ENCODE results near the gene DOP1B. TPM values are rescaled to one million over a fixed set of nuclear protein-coding genes. Genes with fewer than 3 reads are reported as not detected.
A peak's percentile ranks its signal among the peaks of the same experiment; 100 is the strongest.
"Not testable (repeated sequence)": the region's sequence is repeated elsewhere in the genome, so short reads cannot be mapped to it uniquely, and the experiment has no call there.

DOP1B gene
- total RNA-seq, 1 experiment from 2014 or later = 31.0 TPM

- TF ChIP-seq, protein P1, sequence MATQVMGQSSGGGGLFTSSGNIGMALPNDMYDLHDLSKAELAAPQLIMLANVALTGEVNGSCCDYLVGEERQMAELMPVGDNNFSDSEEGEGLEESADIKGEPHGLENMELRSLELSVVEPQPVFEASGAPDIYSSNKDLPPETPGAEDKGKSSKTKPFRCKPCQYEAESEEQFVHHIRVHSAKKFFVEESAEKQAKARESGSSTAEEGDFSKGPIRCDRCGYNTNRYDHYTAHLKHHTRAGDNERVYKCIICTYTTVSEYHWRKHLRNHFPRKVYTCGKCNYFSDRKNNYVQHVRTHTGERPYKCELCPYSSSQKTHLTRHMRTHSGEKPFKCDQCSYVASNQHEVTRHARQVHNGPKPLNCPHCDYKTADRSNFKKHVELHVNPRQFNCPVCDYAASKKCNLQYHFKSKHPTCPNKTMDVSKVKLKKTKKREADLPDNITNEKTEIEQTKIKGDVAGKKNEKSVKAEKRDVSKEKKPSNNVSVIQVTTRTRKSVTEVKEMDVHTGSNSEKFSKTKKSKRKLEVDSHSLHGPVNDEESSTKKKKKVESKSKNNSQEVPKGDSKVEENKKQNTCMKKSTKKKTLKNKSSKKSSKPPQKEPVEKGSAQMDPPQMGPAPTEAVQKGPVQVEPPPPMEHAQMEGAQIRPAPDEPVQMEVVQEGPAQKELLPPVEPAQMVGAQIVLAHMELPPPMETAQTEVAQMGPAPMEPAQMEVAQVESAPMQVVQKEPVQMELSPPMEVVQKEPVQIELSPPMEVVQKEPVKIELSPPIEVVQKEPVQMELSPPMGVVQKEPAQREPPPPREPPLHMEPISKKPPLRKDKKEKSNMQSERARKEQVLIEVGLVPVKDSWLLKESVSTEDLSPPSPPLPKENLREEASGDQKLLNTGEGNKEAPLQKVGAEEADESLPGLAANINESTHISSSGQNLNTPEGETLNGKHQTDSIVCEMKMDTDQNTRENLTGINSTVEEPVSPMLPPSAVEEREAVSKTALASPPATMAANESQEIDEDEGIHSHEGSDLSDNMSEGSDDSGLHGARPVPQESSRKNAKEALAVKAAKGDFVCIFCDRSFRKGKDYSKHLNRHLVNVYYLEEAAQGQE (IDR thresholded peaks at IDR 0.05; ENCODE audit: insufficient read depth in 1 of 2, low read depth in 2 of 2, low read length in 1 of 2) = no peak
- CTCF ChIA-PET = no interaction called here
- Histone ChIP-seq H3K27ac (ENCODE audit: low read length) (peak overlapping the region; percentile 17; the same call in 1 of the 2 replicates), H3K4me3 (ENCODE audit: low read depth in 2 of 2, low read length in 2 of 2) (no peak overlapping the region), H3K9me3 (ENCODE audit: control insufficient read depth, insufficient read depth, low read depth, low read length) (no peaks in the 10 kb centered on the region), H3K27me3 (ENCODE audit: control insufficient read depth, insufficient read depth, low read length) (no peaks in the 10 kb centered on the region), H3K4me1 (ENCODE audit: control insufficient read depth, insufficient read depth, low read length) (peaks cover 23% of the 10 kb centered on the region), H3K36me3 (ENCODE audit: control insufficient read depth, insufficient read depth, low read length) (no peaks in the 10 kb centered on the region)
- BruUV-seq (replicated peaks) = no TSS peak
- in situ Hi-C loops (cut with HindIII; ENCODE audit: low pct_unique_long_range_greater_than_20kb, low sequenced_read_pairs) = no loop called here
- POLR2A ChIA-PET = no interaction called here
- no peak for DNase-seq (ENCODE audit: low read depth, low spot score)
- intact Hi-C loops (cut with micrococcal nuclease; ENCODE audit: unreplicated experiment) = no loop called here
- no peak for ATAC-seq
Observed at GRCh38 chr21:36199021-36199420, 42.4 kb downstream of the DOP1B start.

- POLR2A ChIA-PET; CTCF ChIA-PET; H3K4me3 ChIP-seq (ENCODE audit: low read depth in 2 of 2, low read length in 2 of 2); ATAC-seq; H3K27me3 ChIP-seq (ENCODE audit: control insufficient read depth, insufficient read depth, low read length); H3K9me3 ChIP-seq (ENCODE audit: control insufficient read depth, insufficient read depth, low read depth, low read length); DNase-seq (ENCODE audit: low read depth, low spot score); H3K36me3 ChIP-seq (ENCODE audit: control insufficient read depth, insufficient read depth, low read length); in situ Hi-C loops (cut with HindIII; ENCODE audit: low pct_unique_long_range_greater_than_20kb, low sequenced_read_pairs); H3K27ac ChIP-seq (ENCODE audit: low read length); BruUV-seq (replicated peaks); intact Hi-C loops (cut with micrococcal nuclease; ENCODE audit: unreplicated experiment): not testable (repeated sequence)
- peaks cover 23% of the 10 kb centered on the region for H3K4me1 ChIP-seq (ENCODE audit: control insufficient read depth, insufficient read depth, low read length)
Observed at GRCh38 chr21:36199575-36199974, 43.0 kb downstream of the DOP1B start.

- Histone ChIP-seq H3K4me1 (ENCODE audit: control insufficient read depth, insufficient read depth, low read length) (peaks cover 23% of the 10 kb centered on the region), H3K27ac (ENCODE audit: low read length) (no peak overlapping the region), H3K9me3 (ENCODE audit: control insufficient read depth, insufficient read depth, low read depth, low read length) (no peaks in the 10 kb centered on the region), H3K36me3 (ENCODE audit: control insufficient read depth, insufficient read depth, low read length) (no peaks in the 10 kb centered on the region), H3K4me3 (ENCODE audit: low read depth in 2 of 2, low read length in 2 of 2) (no peak overlapping the region), H3K27me3 (ENCODE audit: control insufficient read depth, insufficient read depth, low read length) (no peaks in the 10 kb centered on the region)
- TF ChIP-seq, protein P1 (IDR thresholded peaks at IDR 0.05; ENCODE audit: insufficient read depth in 1 of 2, low read depth in 2 of 2, low read length in 1 of 2) = no peak
- TF ChIP-seq, protein P2, sequence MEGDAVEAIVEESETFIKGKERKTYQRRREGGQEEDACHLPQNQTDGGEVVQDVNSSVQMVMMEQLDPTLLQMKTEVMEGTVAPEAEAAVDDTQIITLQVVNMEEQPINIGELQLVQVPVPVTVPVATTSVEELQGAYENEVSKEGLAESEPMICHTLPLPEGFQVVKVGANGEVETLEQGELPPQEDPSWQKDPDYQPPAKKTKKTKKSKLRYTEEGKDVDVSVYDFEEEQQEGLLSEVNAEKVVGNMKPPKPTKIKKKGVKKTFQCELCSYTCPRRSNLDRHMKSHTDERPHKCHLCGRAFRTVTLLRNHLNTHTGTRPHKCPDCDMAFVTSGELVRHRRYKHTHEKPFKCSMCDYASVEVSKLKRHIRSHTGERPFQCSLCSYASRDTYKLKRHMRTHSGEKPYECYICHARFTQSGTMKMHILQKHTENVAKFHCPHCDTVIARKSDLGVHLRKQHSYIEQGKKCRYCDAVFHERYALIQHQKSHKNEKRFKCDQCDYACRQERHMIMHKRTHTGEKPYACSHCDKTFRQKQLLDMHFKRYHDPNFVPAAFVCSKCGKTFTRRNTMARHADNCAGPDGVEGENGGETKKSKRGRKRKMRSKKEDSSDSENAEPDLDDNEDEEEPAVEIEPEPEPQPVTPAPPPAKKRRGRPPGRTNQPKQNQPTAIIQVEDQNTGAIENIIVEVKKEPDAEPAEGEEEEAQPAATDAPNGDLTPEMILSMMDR (IDR thresholded peaks at IDR 0.05) = no peak
- TF ChIP-seq TCF7L2 (IDR thresholded peaks at IDR 0.05; ENCODE audit: low read depth, low read length) = no peak
- TF ChIP-seq SIN3A (IDR thresholded peaks at IDR 0.05; ENCODE audit: borderline replicate concordance, insufficient read depth, low read depth, low read length) = no peak
- TF ChIP-seq POLR2AphosphoS5 (IDR thresholded peaks at IDR 0.05; ENCODE audit: low read depth, low read length) = no peak
- DNase-seq (ENCODE audit: low read depth, low spot score) (no peak), ATAC-seq (no peak)
- ChIA-PET POLR2A (no interaction called here), CTCF (no interaction called here)
- intact Hi-C loops (cut with micrococcal nuclease; ENCODE audit: unreplicated experiment) (no loop called here), in situ Hi-C loops (cut with HindIII; ENCODE audit: low pct_unique_long_range_greater_than_20kb, low sequenced_read_pairs) (no loop called here)
- BruUV-seq (replicated peaks) = no TSS peak
Observed at GRCh38 chr21:36200081-36200561, 43.5 kb downstream of the DOP1B start.
